Measurements from ENCODE around the gene CBARP. TPM values are rescaled to one million over a fixed set of nuclear protein-coding genes. Genes with fewer than 3 reads are reported as not detected.

CBARP gene
- total and polyA plus RNA-seq, 2 of the 13 experiments (the other 11 are each of a cell fraction or from before 2014, with no cell fraction given) = 1.2 to 1.4 TPM

DNA sequence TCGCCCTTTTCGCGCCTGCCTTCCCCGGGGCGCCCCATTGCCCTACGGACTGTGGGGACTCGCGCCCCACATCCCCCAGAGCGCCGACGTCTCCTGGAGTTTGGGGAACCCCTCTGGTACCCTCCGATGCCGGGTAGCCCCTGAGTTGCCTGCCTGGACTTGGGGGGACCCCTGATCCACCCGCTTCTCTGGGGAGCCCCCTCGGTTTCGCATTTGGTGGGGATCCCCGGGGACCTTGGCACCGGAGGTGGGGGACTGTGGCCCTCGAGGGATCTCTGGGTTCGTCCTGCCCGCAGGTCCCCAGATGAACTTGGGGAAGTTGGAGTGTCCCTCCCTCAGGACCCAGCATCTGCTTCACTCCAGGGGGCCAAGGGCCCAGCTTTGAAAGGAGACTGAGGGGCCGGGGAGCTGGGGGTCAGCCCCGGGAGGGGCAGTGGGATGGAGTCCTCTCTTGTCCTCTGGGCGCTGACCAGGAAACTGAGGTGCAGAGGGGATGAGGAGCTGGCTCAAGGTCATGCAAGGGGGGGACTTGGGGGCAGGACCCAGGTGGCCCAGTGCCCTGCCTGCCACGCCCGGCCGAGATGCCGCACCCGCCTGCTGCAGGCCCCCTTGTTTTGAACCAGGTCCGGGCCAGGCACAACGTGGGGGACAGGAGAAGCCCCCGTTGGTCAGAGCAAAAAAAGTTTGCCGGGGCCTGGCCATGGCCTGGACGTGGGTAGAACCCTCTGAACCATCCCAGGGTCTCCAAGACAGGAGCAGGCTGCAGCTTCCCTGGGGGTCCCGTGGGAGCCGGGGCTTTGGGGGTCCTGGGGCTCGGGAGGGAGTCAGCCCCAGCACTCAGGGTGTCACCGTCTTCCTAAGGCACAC, 48.9 kb upstream of the CBARP start (continued):
- TF ChIP-seq, protein P1, sequence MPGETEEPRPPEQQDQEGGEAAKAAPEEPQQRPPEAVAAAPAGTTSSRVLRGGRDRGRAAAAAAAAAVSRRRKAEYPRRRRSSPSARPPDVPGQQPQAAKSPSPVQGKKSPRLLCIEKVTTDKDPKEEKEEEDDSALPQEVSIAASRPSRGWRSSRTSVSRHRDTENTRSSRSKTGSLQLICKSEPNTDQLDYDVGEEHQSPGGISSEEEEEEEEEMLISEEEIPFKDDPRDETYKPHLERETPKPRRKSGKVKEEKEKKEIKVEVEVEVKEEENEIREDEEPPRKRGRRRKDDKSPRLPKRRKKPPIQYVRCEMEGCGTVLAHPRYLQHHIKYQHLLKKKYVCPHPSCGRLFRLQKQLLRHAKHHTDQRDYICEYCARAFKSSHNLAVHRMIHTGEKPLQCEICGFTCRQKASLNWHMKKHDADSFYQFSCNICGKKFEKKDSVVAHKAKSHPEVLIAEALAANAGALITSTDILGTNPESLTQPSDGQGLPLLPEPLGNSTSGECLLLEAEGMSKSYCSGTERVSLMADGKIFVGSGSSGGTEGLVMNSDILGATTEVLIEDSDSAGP (CRISPR knock-in tag; IDR thresholded peaks at IDR 0.05; ENCODE audit: borderline replicate concordance) = 0 out of 2 replicates have a peak, but pooled peaks have one; percentile 25
- TF ChIP-seq EZH2 (conservative IDR thresholded peaks at IDR 0.05; ENCODE audit: low read depth, low read length) (no peak), ZBTB7B (CRISPR knock-in tag; IDR thresholded peaks at IDR 0.05) (peak; percentile 43; the same call in 1 of the 2 replicates), ZNF431 (CRISPR knock-in tag; IDR thresholded peaks at IDR 0.05; ENCODE audit: borderline replicate concordance, low read depth) (no peak), ZIK1 (CRISPR knock-in tag; IDR thresholded peaks at IDR 0.05; ENCODE audit: borderline replicate concordance, low read depth) (no peak), MYC (CRISPR knock-in tag; IDR thresholded peaks at IDR 0.05; ENCODE audit: borderline replicate concordance) (peak; percentile 14; the same call in 1 of the 2 replicates), ZNF569 (CRISPR knock-in tag; IDR thresholded peaks at IDR 0.05; ENCODE audit: borderline replicate concordance) (no peak), ZNF33A (CRISPR knock-in tag; IDR thresholded peaks at IDR 0.05; ENCODE audit: borderline replicate concordance) (no peak), ESRRA (CRISPR knock-in tag; IDR thresholded peaks at IDR 0.05; ENCODE audit: low read depth) (no peak), MIXL1 (CRISPR knock-in tag; IDR thresholded peaks at IDR 0.05) (no peak), MTA1 (CRISPR knock-in tag; IDR thresholded peaks at IDR 0.05; ENCODE audit: borderline replicate concordance) (no peak), ZNF598 (CRISPR knock-in tag; IDR thresholded peaks at IDR 0.05; ENCODE audit: borderline replicate concordance) (no peak)
- TF ChIP-seq, protein P2, sequence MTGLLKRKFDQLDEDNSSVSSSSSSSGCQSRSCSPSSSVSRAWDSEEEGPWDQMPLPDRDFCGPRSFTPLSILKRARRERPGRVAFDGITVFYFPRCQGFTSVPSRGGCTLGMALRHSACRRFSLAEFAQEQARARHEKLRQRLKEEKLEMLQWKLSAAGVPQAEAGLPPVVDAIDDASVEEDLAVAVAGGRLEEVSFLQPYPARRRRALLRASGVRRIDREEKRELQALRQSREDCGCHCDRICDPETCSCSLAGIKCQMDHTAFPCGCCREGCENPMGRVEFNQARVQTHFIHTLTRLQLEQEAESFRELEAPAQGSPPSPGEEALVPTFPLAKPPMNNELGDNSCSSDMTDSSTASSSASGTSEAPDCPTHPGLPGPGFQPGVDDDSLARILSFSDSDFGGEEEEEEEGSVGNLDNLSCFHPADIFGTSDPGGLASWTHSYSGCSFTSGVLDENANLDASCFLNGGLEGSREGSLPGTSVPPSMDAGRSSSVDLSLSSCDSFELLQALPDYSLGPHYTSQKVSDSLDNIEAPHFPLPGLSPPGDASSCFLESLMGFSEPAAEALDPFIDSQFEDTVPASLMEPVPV (CRISPR knock-in tag; IDR thresholded peaks at IDR 0.05) = peak; percentile 33; the same call in 1 of the 2 replicates
- TF ChIP-seq, protein P3, sequence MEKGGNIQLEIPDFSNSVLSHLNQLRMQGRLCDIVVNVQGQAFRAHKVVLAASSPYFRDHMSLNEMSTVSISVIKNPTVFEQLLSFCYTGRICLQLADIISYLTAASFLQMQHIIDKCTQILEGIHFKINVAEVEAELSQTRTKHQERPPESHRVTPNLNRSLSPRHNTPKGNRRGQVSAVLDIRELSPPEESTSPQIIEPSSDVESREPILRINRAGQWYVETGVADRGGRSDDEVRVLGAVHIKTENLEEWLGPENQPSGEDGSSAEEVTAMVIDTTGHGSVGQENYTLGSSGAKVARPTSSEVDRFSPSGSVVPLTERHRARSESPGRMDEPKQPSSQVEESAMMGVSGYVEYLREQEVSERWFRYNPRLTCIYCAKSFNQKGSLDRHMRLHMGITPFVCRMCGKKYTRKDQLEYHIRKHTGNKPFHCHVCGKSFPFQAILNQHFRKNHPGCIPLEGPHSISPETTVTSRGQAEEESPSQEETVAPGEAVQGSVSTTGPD (CRISPR knock-in tag; IDR thresholded peaks at IDR 0.05) = no peak
- TF ChIP-seq, protein P4, sequence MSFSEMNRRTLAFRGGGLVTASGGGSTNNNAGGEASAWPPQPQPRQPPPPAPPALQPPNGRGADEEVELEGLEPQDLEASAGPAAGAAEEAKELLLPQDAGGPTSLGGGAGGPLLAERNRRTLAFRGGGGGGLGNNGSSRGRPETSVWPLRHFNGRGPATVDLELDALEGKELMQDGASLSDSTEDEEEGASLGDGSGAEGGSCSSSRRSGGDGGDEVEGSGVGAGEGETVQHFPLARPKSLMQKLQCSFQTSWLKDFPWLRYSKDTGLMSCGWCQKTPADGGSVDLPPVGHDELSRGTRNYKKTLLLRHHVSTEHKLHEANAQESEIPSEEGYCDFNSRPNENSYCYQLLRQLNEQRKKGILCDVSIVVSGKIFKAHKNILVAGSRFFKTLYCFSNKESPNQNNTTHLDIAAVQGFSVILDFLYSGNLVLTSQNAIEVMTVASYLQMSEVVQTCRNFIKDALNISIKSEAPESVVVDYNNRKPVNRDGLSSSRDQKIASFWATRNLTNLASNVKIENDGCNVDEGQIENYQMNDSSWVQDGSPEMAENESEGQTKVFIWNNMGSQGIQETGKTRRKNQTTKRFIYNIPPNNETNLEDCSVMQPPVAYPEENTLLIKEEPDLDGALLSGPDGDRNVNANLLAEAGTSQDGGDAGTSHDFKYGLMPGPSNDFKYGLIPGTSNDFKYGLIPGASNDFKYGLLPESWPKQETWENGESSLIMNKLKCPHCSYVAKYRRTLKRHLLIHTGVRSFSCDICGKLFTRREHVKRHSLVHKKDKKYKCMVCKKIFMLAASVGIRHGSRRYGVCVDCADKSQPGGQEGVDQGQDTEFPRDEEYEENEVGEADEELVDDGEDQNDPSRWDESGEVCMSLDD (CRISPR knock-in tag; IDR thresholded peaks at IDR 0.05; ENCODE audit: borderline replicate concordance) = peak; percentile 62; the same call in 1 of the 2 replicates
- TF ChIP-seq, protein P5, sequence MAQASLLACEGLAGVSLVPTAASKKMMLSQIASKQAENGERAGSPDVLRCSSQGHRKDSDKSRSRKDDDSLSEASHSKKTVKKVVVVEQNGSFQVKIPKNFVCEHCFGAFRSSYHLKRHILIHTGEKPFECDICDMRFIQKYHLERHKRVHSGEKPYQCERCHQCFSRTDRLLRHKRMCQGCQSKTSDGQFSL (CRISPR knock-in tag; IDR thresholded peaks at IDR 0.05) = 0 out of 2 replicates have a peak, but pooled peaks have one; percentile 44
- TF ChIP-seq, protein P6, sequence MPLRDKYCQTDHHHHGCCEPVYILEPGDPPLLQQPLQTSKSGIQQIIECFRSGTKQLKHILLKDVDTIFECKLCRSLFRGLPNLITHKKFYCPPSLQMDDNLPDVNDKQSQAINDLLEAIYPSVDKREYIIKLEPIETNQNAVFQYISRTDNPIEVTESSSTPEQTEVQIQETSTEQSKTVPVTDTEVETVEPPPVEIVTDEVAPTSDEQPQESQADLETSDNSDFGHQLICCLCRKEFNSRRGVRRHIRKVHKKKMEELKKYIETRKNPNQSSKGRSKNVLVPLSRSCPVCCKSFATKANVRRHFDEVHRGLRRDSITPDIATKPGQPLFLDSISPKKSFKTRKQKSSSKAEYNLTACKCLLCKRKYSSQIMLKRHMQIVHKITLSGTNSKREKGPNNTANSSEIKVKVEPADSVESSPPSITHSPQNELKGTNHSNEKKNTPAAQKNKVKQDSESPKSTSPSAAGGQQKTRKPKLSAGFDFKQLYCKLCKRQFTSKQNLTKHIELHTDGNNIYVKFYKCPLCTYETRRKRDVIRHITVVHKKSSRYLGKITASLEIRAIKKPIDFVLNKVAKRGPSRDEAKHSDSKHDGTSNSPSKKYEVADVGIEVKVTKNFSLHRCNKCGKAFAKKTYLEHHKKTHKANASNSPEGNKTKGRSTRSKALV (CRISPR knock-in tag; IDR thresholded peaks at IDR 0.05) = no peak
